GM18526 (cell line): Measurements from ENCODE around the gene CDX2.

Experiments used
- POLR2A ChIP-seq: IDR thresholded peaks from 3 replicates; pipeline ENCODE4 v1.6.1; 2011; ENCODE audit not compliant: insufficient read length; ENCODE audit errors: extremely low read depth

The CDX2 gene

GRCh38 chr13:27918918-27919658, 50.0 kb downstream of the CDX2 start:
- TF ChIP-seq POLR2A: no peak

GRCh38 chr13:27918041-27918917, 50.8 kb downstream of the CDX2 start:
- TF ChIP-seq POLR2A: no peak

GRCh38 chr13:27917121-27917947, 51.8 kb downstream of the CDX2 start:
- TF ChIP-seq POLR2A: no peak

- TF ChIP-seq POLR2A: no peak
Observed at GRCh38 chr13:27915301-27916207, 53.6 kb downstream of the CDX2 start.

- TF ChIP-seq POLR2A: no peak
Observed at GRCh38 chr13:27913160-27913559, 56.0 kb downstream of the CDX2 start.

- no peak for TF ChIP-seq POLR2A
Observed at GRCh38 chr13:27911521-27911920, 57.6 kb downstream of the CDX2 start.
